Measurements from ENCODE around the gene SP6.

The SP6 gene

DNA sequence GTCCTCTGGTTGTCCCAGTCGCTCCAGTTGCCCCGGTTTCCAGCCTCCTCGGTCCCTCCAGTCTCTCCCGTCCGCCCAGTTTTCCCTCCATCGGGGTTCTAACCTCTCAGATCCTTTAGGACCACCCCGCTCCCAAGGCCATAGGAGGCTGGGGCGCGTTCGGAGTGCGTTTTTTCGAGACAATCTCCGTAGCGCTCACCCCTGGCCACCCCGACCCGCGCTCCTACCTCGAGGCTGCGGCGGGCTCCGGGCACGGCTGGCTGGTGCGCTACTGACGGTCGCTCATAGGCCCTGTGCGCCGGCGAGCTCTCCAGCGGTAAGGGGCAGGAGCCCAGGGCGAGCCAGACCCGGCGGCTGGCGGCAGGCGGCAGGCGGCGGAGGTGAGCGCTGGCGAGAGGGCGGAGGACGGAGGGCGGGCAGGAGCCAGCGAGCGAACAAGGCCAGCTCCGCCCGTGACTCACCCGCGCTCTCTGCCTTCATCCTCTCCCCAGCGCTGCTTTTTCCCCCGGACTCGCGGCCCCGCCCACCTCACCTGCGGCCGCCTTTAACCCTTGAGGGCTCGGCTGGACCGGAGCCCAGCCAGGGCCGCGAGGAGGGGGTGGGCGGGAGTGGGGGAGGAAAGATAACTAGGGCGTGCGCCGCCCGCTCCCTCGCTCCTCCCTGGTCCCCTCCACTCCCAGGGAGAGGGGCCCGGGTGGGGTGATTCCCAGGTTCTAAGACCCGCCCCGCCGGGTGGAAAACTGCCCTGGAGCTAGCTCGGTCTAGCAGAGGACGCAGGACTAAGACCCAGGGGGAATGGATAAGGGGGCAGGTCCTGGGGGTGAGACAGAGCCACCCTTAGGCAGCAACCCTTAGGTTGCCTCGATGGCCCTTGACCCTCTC is at the start of gene SP6:
SP6 (minus strand) TSS at position 472 of the 882 bp plus-strand sequence. CDS start 2,734 bp downstream, outside the sequence.
- DNase-seq (ENCODE audit: low read depth in 2 of 2), result no peak

DNA sequence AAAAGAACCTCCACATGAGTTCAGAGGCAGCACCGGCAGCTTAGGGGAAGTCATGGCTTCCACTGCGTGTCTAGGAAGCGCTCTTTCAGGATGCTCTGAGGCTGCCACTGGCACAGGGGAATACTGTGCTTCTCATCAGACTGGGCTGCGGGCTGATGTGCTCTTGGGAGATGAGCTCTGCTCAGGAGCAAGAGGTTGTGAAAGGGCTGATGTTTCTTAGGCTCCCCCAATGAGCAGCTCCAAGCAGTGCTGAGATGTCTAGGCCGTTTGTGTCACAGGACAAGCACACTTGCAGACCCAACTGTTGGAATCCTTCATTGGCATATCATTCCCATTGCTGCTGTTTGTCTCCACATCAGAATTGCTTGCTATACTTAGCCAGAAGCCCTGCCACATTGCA is 48.7 kb upstream of the SP6 start:
- no peak for DNase-seq (ENCODE audit: low read depth in 2 of 2)

DNA sequence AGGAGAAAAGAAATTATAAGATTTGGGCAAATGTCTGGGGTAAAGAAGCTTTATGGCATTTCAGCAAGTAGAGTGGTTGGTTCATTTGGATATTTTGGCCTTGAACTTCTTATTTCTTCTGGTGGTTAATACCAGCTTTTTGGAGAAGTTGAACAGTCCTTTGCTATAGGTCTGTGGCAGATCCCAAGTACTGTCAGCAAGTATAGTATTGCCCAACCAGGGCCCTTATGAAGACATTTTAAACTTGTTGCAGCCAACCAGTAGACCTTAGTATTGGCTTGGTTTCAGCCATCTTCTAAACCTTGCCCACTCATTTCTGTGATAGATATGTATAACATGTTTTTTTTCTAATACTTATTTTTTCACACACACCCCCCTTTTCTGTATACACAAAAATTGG is 47.3 kb upstream of the SP6 start:
- no peak for DNase-seq (ENCODE audit: low read depth in 2 of 2)

DNA sequence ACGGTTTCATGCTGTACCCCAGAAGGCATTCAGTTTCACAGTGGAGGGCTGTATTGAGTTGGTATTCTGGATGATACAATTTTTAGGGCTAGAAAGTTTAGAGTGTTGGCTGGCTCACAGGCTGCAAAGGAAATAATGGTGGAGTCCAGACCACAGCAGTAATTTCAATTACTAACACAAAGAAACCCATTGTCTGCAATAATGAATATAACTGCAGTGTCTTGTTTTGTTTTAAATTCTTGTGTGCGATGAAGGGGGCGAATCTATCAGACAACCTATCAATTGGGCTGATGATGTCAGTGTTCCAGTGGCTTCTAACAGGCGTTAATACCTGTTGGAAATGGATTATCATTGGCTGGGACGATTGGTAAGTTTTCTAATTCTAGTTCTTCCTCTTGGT is 46.6 kb upstream of the SP6 start:
- DNase-seq (ENCODE audit: low read depth in 2 of 2), result no peak

DNA sequence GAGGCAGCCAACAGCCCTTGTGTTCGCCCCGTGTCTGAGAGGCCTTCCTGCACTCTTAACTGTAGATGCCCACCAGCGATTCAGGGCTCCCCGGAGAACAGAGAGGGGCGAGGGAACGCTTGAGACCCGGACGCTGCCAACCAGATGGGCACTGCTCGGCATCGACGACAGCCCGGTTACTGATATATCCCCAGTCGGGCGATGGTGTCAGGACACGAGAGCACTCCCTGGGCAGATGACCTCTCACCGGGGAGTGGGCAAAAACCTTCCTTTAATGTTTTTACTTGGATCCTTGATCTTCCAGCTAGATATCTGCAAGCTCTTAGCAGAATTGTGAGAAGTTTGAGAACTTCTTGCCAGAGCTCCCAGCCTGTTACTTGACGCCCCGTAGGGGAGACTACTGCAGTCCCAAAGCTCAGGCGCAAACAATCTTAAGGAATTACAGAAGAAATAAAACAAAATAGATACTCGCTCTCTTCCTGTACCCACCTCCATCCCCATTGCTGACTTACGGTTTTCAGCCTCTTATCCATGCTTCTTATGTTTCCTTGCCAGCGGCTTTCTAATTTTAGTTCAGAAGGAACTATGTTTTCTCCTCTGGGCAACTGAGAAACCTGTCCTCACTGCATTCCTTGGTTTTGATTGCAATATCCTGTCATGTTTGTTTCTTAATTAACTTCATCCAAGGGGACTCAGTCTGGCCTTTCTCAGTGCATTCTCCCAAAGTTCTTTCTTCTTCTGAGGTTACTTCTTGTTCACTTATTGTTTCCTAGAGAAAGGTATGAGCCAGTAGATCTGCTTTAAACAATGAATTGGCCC is 45.9 kb upstream of the SP6 start:
- no peak for DNase-seq (ENCODE audit: low read depth in 2 of 2)

DNA sequence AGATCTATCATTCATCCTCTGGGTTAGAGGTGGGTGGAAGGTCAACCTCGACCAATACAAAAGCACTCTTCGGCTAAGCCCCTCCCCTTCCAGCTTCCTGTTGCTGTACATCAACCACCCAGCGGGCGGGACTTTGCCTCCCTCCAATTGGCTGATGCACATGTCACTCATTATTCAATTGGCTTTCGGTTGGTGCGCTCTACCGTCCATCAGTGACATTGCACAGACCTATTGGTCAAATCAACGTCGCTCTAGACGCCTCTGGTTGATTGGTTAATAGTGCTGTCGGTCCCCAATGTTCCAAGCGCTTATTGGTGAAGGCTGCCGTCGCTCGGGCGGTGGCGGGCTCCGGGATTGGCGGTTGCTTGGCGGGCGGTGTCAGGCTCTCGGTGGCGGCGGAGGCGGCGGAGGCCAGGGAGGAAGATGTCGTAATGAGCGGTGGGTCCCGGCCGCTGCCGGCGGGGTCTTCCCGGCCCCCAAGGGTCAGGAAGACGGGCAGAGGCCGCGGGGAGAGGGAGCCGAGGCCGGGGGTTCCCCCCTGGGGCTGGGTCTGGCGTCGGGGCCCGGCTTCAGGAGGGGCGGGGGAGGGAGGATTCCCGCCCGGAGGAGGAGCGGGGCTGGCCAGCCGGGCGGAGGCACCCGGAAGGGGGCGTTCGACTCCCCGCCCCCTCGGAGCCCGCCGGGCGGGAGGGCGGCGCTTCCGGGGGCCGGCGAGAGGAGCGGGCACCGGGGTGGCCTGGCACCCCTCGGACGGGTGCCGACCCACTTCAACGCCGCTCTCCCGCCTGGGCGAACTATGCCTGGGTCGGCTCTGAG is 45.1 kb upstream of the SP6 start, which contains the start of gene SP2:
SP2 (plus strand) TSS at position 381 of the 816 bp plus-strand sequence; CDS start at position 432, 51 bp downstream.
- DNase-seq (ENCODE audit: low read depth in 2 of 2), result peak; percentile 100

DNA sequence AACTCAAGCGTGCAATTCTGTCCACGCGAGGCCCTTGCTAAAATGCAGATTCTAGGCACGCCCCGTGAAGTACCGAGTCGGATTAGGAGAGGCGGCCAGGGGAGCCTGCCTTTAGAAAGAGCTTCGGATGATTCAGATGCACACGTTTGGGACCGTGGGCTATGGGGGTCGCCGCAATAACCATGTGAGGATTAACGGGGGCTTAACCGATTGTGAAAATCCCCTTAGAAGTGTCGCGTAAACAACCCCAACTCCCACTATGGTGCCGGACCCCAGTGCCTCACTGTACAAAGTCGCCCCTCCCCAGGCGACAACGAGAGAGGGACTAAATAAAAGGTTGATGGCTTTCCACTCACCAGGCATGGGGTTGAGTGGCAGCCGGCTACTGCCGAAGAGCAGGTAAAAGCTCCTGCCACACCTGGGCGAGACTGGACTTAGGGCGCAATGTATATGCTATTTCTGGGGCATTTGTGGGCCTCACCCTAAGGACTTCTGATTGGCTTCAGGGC is 44.4 kb upstream of the SP6 start:
- DNase-seq (ENCODE audit: low read depth in 2 of 2), result no peak

DNA sequence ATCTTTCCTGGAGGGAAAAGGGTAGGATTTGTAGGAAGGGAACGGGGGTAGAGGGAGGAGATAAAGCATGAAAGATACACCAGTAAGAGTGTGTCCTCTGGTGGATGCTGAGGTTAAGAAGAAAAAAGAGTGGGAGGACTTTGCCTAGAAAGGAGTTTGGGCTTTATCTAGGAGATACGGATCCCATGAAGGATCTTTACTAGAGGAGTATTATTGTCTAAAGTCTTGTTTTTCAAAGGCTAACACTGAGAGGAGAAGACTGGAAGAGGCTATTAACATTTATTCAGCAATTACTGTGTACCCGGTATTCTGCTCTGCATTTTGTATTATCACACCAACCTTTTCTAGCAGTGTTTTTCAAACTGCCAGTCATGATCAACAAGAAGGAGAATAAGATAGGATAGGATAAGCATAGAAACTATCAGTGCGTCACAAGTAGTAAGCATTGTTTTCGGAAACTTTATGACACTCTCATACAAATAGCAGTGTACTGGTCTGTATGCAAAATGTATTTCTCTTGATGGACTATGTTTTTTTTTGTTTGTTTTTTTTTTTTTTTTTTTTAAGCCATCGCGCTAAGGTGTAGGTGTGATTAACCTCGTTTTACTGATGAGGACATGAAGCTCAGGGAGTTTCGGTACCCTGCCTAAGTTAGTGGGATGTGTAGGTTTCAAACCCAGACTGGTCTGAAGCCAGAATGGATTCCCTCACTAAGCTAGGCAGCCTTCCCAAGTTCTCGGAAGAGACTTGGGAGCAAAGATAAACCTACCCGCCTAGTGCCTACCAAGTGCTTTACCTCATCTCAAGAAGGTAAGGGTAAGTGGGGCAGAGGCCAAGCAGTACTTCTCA is 43.8 kb upstream of the SP6 start:
- DNase-seq (ENCODE audit: low read depth in 2 of 2), result no peak

DNA sequence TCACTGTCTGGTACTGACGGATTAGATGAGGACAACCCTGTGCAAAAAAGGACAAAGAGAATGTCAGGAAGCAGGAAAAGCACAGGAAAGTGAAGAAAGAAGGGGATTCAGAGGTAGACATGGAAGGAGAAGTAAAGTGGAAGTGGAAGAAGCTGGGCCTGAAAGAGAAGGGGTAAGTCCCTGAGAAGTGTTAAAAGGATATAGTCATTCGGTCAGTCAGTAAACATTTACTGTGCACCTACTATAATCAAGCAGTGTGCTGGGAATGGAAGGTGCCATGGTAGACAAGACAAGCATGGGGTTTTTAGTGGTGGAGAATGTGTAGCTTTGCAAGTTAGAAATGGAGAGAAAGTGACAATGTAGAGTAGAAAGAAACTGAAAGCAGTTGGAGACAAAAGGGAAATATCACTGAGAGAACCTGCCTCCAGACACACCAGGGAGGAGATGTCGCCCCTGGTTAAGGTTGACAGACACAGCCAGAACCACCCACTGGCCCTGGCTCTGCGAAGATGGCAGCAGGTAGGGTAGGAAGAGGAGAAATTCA is 40.7 kb upstream of the SP6 start:
- no peak for DNase-seq (ENCODE audit: low read depth in 2 of 2)

DNA sequence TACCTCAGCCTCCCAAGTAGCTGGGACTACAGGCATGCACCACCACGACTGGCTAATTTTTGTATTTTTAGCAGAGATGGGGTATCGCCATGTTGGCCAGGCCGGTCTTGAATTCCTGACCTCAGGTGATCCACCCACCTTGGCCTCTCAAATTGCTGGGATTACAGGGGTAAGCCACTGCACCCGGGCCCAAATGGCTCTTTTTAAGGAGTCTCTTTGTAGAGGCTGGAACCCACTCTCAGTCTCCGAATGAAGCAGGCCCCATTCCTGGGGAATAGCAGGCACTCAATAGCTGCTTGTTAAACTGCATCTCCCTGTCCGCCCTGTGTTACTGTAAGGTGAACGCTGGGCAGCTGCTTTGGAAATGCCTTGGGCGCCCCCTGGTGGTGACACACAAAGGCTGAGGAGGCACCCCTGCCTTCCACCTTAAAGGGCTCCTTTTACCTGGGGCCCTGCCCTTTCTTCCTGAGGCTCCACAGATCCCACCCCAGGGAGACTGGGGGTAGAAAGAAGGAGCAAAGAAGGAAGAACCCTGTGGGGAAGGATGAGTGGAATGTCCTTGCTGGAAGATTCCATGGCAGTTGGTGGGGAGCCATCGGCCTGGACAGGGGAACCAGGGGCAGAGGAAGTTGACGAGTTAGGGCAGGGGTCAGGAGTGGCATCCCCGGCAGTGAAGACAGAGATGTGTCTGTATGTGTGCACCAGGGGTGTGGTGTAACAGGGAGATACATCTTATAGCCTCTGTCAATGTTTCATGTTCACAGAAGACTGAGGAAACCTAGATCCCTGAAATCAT is 39.0 kb upstream of the SP6 start:
- peak in 1 of 2 experiments; percentile 32 for DNase-seq (ENCODE audit: low read depth in 2 of 2)

DNA sequence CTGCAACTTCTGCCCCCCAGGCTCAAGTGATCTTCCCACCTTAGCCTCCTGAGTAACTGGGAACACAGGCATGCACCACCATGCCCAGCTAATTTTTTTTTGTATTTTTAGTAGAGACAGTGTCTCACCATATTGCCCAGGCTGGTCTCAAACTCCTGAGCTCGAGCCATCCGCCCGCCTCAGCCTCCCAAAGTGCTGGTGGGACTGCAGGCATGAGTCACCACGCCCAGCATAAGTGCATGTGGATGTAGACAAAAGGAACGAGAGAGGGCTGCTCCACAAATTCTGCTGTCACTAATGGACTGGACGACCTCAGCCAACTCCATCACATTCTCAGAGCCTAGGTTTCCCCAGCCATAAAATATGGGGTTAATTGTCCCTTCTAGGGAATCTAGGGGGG is 37.3 kb upstream of the SP6 start:
- DNase-seq (ENCODE audit: low read depth in 2 of 2), result no peak

DNA sequence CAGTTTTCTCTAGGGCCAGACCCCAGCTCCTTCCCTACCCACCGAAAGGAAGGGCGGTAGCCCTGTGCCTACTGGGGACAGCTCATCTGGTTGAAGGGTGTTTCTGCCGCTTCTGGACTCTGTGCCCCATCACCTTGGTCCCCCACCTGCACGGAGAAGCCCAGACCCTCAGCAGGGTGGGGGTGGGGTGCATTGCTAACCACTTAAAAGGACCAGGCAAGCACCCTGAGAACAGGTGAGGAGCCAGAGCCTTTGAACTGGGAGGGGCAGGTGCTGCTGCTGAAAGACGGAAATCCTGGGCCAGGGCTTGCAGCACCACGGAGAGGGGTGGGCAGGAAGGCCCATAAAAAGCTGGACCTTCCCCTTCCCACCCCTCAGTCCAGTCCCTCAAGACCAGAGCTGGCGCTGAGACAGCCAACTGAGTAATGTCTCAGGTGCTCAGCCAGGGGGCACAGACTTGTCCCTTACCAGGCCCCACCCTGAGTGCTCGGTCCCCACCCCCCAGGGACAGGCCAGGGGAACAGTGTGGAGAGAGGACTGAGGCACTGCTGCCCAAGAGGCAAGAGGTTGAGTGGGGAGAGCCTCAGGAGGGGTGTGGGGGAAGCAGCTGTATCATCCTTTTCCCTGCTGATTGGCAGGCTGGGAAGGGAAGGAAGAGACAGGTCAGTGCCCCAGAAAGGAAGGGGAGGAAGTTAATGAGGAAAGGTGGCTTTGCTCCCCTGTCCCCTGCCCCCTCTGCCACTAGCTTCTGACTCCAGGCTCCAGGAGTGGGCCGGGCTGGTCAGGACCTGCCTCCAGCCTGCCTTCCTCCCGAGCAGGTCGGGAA is 34.2 kb upstream of the SP6 start:
- DNase-seq (ENCODE audit: low read depth in 2 of 2), result no peak

DNA sequence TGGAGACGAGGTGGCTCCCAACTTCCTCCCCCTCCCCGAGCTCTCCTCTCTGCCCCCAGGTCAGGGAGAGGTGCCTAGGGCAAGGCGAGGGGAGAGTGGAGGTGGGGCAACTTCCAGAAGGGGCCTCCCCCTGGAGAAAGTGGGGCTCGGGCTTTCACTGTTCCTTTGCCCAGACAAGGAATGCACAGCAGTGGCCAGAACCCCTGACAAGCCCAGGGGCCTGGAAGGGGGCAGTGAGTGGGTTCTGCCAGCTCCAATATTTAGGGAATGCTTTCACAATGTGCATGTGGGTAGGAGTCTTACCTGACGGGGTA is 33.4 kb upstream of the SP6 start:
- DNase-seq (ENCODE audit: low read depth in 2 of 2), result no peak

DNA sequence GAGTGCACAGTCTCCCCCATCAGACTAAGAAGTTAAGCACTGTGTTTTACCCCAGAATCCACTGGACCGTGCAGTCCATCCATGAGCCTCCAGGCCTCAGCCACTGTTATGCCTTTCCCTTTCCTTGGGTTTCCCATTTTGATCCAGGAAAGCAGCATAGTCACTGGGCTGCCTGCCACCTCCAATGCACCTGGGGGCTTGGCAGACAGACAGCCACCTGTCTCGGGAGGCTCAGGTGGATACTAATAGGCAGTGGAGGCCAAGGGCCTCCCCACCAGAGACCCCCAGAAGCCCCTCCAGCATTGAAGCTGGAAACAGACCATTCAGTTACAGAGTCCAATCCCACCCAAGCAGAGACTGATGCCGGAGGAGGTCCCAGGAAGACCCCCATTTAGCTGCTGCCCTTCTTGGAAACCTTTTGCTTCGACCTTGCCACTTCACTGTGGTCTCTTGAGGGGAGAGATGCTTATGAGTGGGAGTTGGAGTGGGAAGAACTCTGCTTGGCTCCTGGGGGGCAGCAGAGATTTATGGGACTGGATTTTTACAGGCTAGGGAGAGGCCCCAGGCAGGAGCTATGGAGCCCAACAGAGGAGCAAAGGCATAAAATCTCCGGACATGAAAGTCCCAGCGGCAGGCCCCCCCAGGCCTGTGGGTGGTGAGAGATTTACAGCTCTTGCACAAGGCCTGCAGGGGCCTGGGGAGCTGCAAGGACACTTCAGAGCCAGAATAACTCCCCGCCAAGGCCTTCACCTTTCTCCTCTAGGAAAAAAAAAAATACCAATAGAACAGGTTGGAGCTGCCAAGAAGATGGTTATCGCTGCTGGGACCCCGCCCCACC is 32.8 kb upstream of the SP6 start:
- no peak for DNase-seq (ENCODE audit: low read depth in 2 of 2)

DNA sequence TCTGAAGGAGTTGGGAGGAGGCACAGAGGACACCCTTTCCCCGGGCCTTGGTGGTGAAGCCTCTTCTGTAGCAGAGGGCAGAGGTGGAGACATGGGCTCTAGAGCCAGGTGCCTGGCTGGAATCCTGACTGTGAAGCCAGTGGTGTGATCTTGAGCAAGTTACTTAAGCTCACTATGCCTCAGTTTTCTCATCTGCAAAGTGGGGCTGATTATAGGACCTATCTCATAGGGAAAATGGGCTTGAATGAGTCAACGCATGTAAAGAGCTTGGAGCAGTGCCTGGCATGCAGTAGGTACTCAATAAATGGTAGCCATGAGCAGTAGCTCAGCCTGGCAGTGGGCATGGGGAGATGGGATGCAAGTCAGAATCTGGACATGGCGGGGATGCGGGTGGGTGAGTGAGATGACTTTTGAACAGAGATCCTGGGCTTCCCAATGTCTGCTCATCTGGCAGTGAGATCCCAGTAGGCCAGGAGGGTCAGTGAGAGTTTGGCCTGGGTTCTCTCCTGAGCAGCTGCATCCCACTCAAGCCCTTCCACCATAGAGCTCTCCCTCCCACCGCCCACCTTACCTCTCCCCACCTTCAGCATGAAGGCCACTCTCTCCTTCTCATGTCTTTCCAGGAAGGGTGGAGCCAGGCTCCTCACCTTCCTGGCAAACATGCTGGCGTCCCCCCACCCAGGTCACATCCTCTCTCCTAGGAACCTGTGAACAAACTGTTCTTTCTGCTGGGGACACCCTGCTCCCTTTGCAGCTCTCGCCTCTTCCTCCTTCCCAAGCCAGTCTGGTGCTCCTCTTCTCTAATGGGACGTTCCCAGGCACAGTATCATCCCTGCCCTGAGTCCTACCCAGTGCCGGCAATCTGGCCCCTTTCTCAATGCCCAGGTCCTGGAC is 32.0 kb upstream of the SP6 start:
- DNase-seq (ENCODE audit: low read depth in 2 of 2), result no peak

DNA sequence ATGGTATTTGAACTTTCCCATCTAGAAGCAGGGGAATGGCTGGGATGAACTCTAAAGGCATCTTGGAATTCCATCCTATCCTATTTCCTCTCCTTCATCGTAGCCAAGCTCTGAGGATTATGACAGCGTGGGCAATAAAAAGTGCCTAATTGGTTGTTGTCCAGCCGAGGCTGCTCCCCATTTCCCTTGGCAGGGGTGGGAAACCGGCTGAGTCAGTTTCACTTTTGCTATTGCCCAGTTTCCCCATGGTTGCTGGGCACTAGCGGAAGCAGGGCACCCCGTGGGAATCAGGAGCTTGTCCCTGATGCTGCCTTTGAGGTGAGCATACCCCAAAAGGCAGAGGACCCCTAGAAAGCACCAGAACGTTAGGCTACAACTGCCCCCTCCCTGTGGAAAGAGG is 31.3 kb upstream of the SP6 start:
- DNase-seq (ENCODE audit: low read depth in 2 of 2), result no peak
